ENCODE measurements around the gene BBS2. TPM values are rescaled to one million over a fixed set of nuclear protein-coding genes. Genes with fewer than 3 reads are reported as not detected.
A peak's percentile ranks its signal among the peaks of the same experiment; 100 is the strongest.

The BBS2 gene
- total and polyA plus RNA-seq, 2 of the 13 experiments (the other 11 are each of a cell fraction or from before 2014, with no cell fraction given): 59.7 to 68.3 TPM

DNA sequence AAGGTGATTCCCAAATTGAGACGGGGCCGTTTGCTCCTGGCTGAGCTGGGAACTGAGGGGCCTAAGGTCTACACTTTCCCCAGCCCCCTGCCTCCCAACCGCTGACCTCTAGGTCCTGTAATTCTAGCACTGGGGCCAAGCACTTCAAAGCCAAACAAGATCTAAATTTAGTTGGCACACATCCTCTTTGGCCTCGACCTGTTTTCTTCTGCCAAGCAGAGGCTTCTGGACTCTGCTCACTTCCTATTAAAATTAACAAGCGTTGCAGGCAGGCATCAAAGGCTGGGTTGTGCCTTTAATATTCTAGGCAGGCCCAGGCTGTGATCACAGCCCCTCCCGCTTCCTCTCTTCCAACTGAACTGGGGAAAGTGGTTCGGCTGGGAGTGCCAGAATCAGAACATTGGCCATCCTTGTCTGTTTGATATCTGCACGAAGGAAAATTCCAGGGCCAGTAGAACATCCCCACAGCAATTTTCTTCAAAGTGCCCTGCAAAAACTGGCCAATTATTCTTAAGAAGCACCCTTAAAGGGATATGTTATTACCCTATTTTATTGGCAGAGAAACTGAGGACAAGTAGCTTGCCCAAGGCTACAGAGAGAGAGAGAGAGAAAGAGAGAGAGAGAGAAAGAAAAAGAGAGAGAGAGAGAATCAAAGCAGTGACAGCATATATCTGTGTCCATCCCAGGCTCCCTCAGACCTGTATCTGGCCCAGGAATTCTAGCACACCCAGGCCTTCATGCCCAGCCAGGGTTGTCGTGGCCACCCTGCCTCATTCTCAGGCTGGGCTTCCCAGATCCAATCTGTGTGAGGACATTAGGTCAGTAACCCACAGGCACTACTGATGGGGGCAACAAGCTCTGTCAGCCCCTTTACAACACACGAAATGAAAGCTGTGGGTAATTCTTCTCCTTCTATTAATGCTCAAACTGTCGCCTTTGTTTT lies 32.2 kb upstream of the BBS2 start (continued):
- TF ChIP-seq, protein P1, sequence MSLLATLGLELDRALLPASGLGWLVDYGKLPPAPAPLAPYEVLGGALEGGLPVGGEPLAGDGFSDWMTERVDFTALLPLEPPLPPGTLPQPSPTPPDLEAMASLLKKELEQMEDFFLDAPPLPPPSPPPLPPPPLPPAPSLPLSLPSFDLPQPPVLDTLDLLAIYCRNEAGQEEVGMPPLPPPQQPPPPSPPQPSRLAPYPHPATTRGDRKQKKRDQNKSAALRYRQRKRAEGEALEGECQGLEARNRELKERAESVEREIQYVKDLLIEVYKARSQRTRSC (CRISPR knock-in tag; IDR thresholded peaks at IDR 0.05; ENCODE audit: low read depth): no peak
- TF ChIP-seq ZBTB42 (CRISPR knock-in tag; IDR thresholded peaks at IDR 0.05) (no peak), RARA (CRISPR knock-in tag; IDR thresholded peaks at IDR 0.05) (peak; percentile 97), ZNF510 (CRISPR knock-in tag; IDR thresholded peaks at IDR 0.05; ENCODE audit: low read depth) (no peak), GMEB1 (CRISPR knock-in tag; IDR thresholded peaks at IDR 0.05; ENCODE audit: borderline replicate concordance) (no peak; the same call in 1 of the 2 replicates), ZNF577 (CRISPR knock-in tag; IDR thresholded peaks at IDR 0.05; ENCODE audit: borderline replicate concordance, low read depth) (no peak), HMGXB3 (CRISPR knock-in tag; IDR thresholded peaks at IDR 0.05; ENCODE audit: borderline replicate concordance) (no peak), MED8 (CRISPR knock-in tag; IDR thresholded peaks at IDR 0.05; ENCODE audit: insufficient replicate concordance) (no peak), ZFYVE20 (CRISPR knock-in tag; IDR thresholded peaks at IDR 0.05; ENCODE audit: borderline replicate concordance, low read depth) (no peak), ZNF354B (CRISPR knock-in tag; IDR thresholded peaks at IDR 0.05) (no peak), NR1H2 (CRISPR knock-in tag; IDR thresholded peaks at IDR 0.05; ENCODE audit: borderline replicate concordance, low read depth) (no peak), KLF11 (CRISPR knock-in tag; IDR thresholded peaks at IDR 0.05) (no peak), ZNF362 (CRISPR knock-in tag; IDR thresholded peaks at IDR 0.05; ENCODE audit: borderline replicate concordance) (no peak; the same call in 1 of the 2 replicates), HNF4A (CRISPR knock-in tag; IDR thresholded peaks at IDR 0.05) (peak; percentile 88), ZFX (CRISPR knock-in tag; IDR thresholded peaks at IDR 0.05; ENCODE audit: low read depth) (peak; percentile 78), ZNF615 (CRISPR knock-in tag; IDR thresholded peaks at IDR 0.05; ENCODE audit: borderline replicate concordance) (no peak)
- TF ChIP-seq, protein P2, sequence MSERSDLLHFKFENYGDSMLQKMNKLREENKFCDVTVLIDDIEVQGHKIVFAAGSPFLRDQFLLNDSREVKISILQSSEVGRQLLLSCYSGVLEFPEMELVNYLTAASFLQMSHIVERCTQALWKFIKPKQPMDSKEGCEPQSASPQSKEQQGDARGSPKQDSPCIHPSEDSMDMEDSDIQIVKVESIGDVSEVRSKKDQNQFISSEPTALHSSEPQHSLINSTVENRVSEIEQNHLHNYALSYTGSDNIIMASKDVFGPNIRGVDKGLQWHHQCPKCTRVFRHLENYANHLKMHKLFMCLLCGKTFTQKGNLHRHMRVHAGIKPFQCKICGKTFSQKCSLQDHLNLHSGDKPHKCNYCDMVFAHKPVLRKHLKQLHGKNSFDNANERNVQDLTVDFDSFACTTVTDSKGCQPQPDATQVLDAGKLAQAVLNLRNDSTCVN (CRISPR knock-in tag; IDR thresholded peaks at IDR 0.05; ENCODE audit: borderline replicate concordance): peak; percentile 41; the same call in 1 of the 2 replicates

Measured in HepG2 (cell line).